SH-SY5Y (cell line): ENCODE data around the gene LMLN.

Source experiments
- GATA2 ChIP-seq: IDR thresholded peaks from 2 replicates; pipeline ENCODE4 v1.6.1; 2011; ENCODE audit warnings: mild to moderate bottlenecking, low read depth, low read length
- GATA3 ChIP-seq: IDR thresholded peaks from 2 replicates; pipeline ENCODE4 v1.6.1; 2011; ENCODE audit warnings: low read depth, mild to moderate bottlenecking, low read length, moderate library complexity

- TF ChIP-seq GATA2 (no peak), GATA3 (no peak)
These were observed 19.2 kb upstream of the LMLN start for GRCh38 chr3:197940745-197941384.
